Glomerular visceral epithelial cell (primary cell): ENCODE measurements around the gene SNED1.
A peak's percentile ranks its signal among the peaks of the same experiment; 100 is the strongest.
"Not testable (repeated sequence)": the region's sequence is repeated elsewhere in the genome, so short reads cannot be mapped to it uniquely, and the experiment has no call there.

Source experiments
- DNase-seq: peaks from one replicate; pipeline ENCODE4 v3.0.0-alpha.2; 2016; ENCODE audit errors: extremely low spot score

The SNED1 gene

GRCh38 chr2:240972636-240973521 is 25.5 kb upstream of the SNED1 start:
- no peak for DNase-seq

GRCh38 chr2:240974771-240975572 is 23.4 kb upstream of the SNED1 start:
- DNase-seq: no peak

GRCh38 chr2:240975903-240976302 is 22.5 kb upstream of the SNED1 start:
- not testable (repeated sequence) for DNase-seq

GRCh38 chr2:240981280-240981679 is 17.1 kb upstream of the SNED1 start:
- no peak for DNase-seq

GRCh38 chr2:240981871-240982800 is 16.3 kb upstream of the SNED1 start:
- no peak for DNase-seq

GRCh38 chr2:240982821-240983281 is 15.6 kb upstream of the SNED1 start:
- no peak for DNase-seq

- peak; percentile 17 for DNase-seq
These were observed 14.9 kb upstream of the SNED1 start for GRCh38 chr2:240983361-240983995.

GRCh38 chr2:240983996-240984498 is 14.4 kb upstream of the SNED1 start:
- no peak for DNase-seq

- no peak for DNase-seq
These were observed 12.3 kb upstream of the SNED1 start for GRCh38 chr2:240985881-240986786.

GRCh38 chr2:240986787-240987411 is 11.5 kb upstream of the SNED1 start:
- no peak for DNase-seq

- no peak for DNase-seq
These were observed 10.8 kb upstream of the SNED1 start for GRCh38 chr2:240987588-240987987.

GRCh38 chr2:240988146-240988545 is 10.3 kb upstream of the SNED1 start:
- DNase-seq: no peak

GRCh38 chr2:240988571-240989271 is 9.7 kb upstream of the SNED1 start:
- no peak for DNase-seq

- no peak for DNase-seq
These were observed 8.8 kb upstream of the SNED1 start for GRCh38 chr2:240989451-240990265.

GRCh38 chr2:240990266-240990529 is 8.2 kb upstream of the SNED1 start:
- no peak for DNase-seq

GRCh38 chr2:240990726-240991377 is 7.6 kb upstream of the SNED1 start:
- DNase-seq: no peak

- peak; percentile 93 for DNase-seq
These were observed 6.8 kb upstream of the SNED1 start for GRCh38 chr2:240991378-240992263.
